Endothelial cell of umbilical vein (primary cell): ENCODE data around the gene RSPO3.

ENCODE experiments used
- CTCF ChIP-seq, 2 donors: IDR thresholded peaks; 1 replicate in 1 of 2; 2 replicates in 1 of 2; pipeline ENCODE4 v1.5.1; 2011; ENCODE audit warnings: low read length in 2 of 2, mild to moderate bottlenecking in 2 of 2, moderate library complexity in 2 of 2, control low read depth in 1 of 2, inconsistent platforms in 1 of 2, low read depth in 1 of 2; ENCODE audit not compliant: insufficient read depth in 1 of 2; ENCODE audit errors: extremely low read depth in 1 of 2
- GATA2 ChIP-seq: IDR thresholded peaks from 2 replicates; pipeline ENCODE4 v1.7.0; 2011; ENCODE audit warnings: low read depth, mild to moderate bottlenecking, moderate library complexity, mixed read lengths, low read length; ENCODE audit not compliant: insufficient read length, insufficient read depth
- MAX ChIP-seq: IDR thresholded peaks from 2 replicates; pipeline ENCODE4 v1.6.1; 2011; ENCODE audit not compliant: insufficient read depth, insufficient read length
- MYC ChIP-seq: IDR thresholded peaks from one replicate; pipeline ENCODE4 v1.6.1; 2011; ENCODE audit warnings: mild to moderate bottlenecking, low read depth, low read length
- POLR2A ChIP-seq: IDR thresholded peaks from 2 replicates; pipeline ENCODE4 v1.6.1; 2012; ENCODE audit warnings: low read depth, mild to moderate bottlenecking, control low read depth, low read length

GRCh38 chr6:127092466-127092865 is 26.0 kb upstream of the RSPO3 start:
- no peak for TF ChIP-seq POLR2A
- TF ChIP-seq MYC: no peak
- no peak for TF ChIP-seq MAX
- no peak for TF ChIP-seq CTCF (IDR thresholded peaks at IDR 0.05; ENCODE audit: extremely low read depth in 1 of 2, insufficient read depth in 1 of 2, low read depth in 1 of 2, low read length in 2 of 2)
- TF ChIP-seq GATA2: no peak
